A549 (cell line): ENCODE measurements around the gene ATP11A. TPM values are rescaled to one million over a fixed set of nuclear protein-coding genes. Genes with fewer than 3 reads are reported as not detected.

ENCODE experiments used
- ATAC-seq, 2 experiments: fragments of 200-7000 bp in 1 of 2; fragments of >200 bp in 1 of 2; cut with Nextera tagmentation in 1 of 2; cut with Tn5 transposase in 1 of 2; 3 replicates each; pipeline versions ENCODE4 v1.8.0 to v1.9.1; 2018 to 2020; ENCODE audit warnings: mild to moderate bottlenecking in 1 of 2, moderate library complexity in 1 of 2
- CTCF ChIA-PET: fragments of 300-600 bp; sonication (Branson Sonifier 250); formaldehyde crosslinking; extraction: SDS; loops from one replicate; lab custom pipeline; 2021; ENCODE audit warnings: antibody characterized with exemption, inconsistent platforms; lab: Yijun Ruan, JAX
- POLR2A ChIA-PET: fragments of 350-600 bp; formaldehyde crosslinking; extraction: SDS; loops from one replicate; lab custom pipeline; 2021; ENCODE audit warnings: antibody characterized with exemption, inconsistent platforms; lab: Yijun Ruan, JAX
- DNase-seq, 2 experiments: peaks; one replicate each; pipeline versions ENCODE4 v3.0.0 to v3.0.0-alpha.2; 2011 to 2016; ENCODE audit warnings: low read depth in 1 of 2, low spot score in 1 of 2
- FAIRE-seq: peaks from 2 replicates; lab custom pipeline; 2011; peaks lifted over from hg19 to GRCh38; lab: Jason Lieb, UNC
- H3K27ac ChIP-seq, 2 experiments: fragments of >200 bp; sonication (Bioruptor Twin); formaldehyde crosslinking; 3 replicates each; pipeline ENCODE4 v1.5.1; 2016 to 2017
- H3K4me1 ChIP-seq: fragments of >200 bp; sonication (Bioruptor Twin); formaldehyde crosslinking; 3 replicates; pipeline ENCODE4 v1.6.1; 2016
- H3K4me2 ChIP-seq: fragments of >200 bp; sonication (Bioruptor Twin); formaldehyde crosslinking; 3 replicates; pipeline ENCODE4 v1.6.1; 2016
- H3K4me3 ChIP-seq: fragments of >200 bp; sonication (Bioruptor Twin); formaldehyde crosslinking; 3 replicates; pipeline ENCODE4 v1.5.1; 2016
- H3K9me3 ChIP-seq: fragments of >200 bp; sonication (Bioruptor Twin); formaldehyde crosslinking; 3 replicates; pipeline ENCODE4 v1.6.1; 2016
- BHLHE40 ChIP-seq: IDR thresholded peaks from 2 replicates; pipeline ENCODE4 v1.6.1; 2012; ENCODE audit warnings: low read depth, low read length, inconsistent platforms
- CBX2 ChIP-seq: fragments of 200-600 bp; sonication (generic); IDR thresholded peaks from 2 replicates; pipeline ENCODE4 v1.6.1; 2016; ENCODE audit warnings: low read depth, mild to moderate bottlenecking, borderline replicate concordance
- CBX8 ChIP-seq: fragments of 200-600 bp; sonication (generic); IDR thresholded peaks from 2 replicates; pipeline ENCODE4 v1.6.1; 2016
- CHD2 ChIP-seq: fragments of 150-350 bp; IDR thresholded peaks from 2 replicates; pipeline ENCODE4 v1.6.1; 2014; ENCODE audit warnings: low read length; ENCODE audit not compliant: partially characterized antibody
- EHMT2 ChIP-seq: fragments of 200-600 bp; sonication (generic); IDR thresholded peaks from 2 replicates; pipeline ENCODE4 v1.6.1; 2016; ENCODE audit warnings: antibody characterized with exemption, low read depth, mild to moderate bottlenecking, moderate library complexity
- EP300 ChIP-seq, 2 experiments: fragments of >200 bp; sonication (Bioruptor Twin); formaldehyde crosslinking; IDR thresholded peaks; 2 replicates in 1 of 2; 3 replicates in 1 of 2; pipeline ENCODE4 v1.6.1; 2016 to 2017
- FOSB ChIP-seq: fragments of 250-450 bp; sonication (Bioruptor Pico); IDR thresholded peaks from 2 replicates; pipeline ENCODE4 v1.5.0; 2020; ENCODE audit warnings: mild to moderate bottlenecking, moderate library complexity
- FOSL2 ChIP-seq, 2 experiments: fragments of 450-650 bp in 1 of 2; fragments of >200 bp in 1 of 2; sonication (Bioruptor Twin) in 1 of 2; formaldehyde crosslinking; IDR thresholded peaks; 2 replicates each; pipeline versions ENCODE4 v1.5.0 to v1.6.1; 2016 to 2020; ENCODE audit warnings: mild to moderate bottlenecking in 1 of 2, moderate library complexity in 1 of 2
- HOXA7 ChIP-seq: fragments of 250-450 bp; sonication (Bioruptor Pico); IDR thresholded peaks from 2 replicates; pipeline ENCODE4 v1.5.0; 2020; ENCODE audit warnings: mild to moderate bottlenecking, moderate library complexity
- JUN ChIP-seq, 2 experiments: fragments of >200 bp; sonication (Bioruptor Twin); formaldehyde crosslinking; IDR thresholded peaks; 2 replicates in 1 of 2; 3 replicates in 1 of 2; pipeline ENCODE4 v1.6.1; 2016 to 2017
- KDM5A ChIP-seq: fragments of 200-600 bp; sonication (generic); IDR thresholded peaks from 2 replicates; pipeline ENCODE4 v1.6.1; 2016; ENCODE audit warnings: antibody characterized with exemption, mild to moderate bottlenecking
- MYC ChIP-seq: IDR thresholded peaks from 2 replicates; pipeline ENCODE4 v1.6.1; 2012; ENCODE audit warnings: mild to moderate bottlenecking, inconsistent platforms, low read length, improper control_type of control experiment, borderline replicate concordance
- NFE2L2 ChIP-seq: fragments of 150-350 bp; conservative IDR thresholded peaks from 2 replicates; pipeline ENCODE4 v1.6.1; 2014; ENCODE audit warnings: low read length
- NPAS2 ChIP-seq: fragments of 250-450 bp; sonication (Bioruptor Pico); IDR thresholded peaks from 2 replicates; pipeline ENCODE4 v1.8.0; 2022; ENCODE audit warnings: mild to moderate bottlenecking, moderate library complexity, borderline replicate concordance
- PHF8 ChIP-seq: fragments of 200-600 bp; sonication (generic); IDR thresholded peaks from 2 replicates; pipeline ENCODE4 v1.6.1; 2016; ENCODE audit warnings: low read depth, mild to moderate bottlenecking, antibody characterized with exemption, moderate library complexity, borderline replicate concordance
- RARB ChIP-seq: fragments of 250-450 bp; sonication (Bioruptor Pico); IDR thresholded peaks from 2 replicates; pipeline ENCODE4 v1.8.0; 2021; ENCODE audit warnings: mild to moderate bottlenecking, moderate library complexity
- RCOR1 ChIP-seq: fragments of 150-350 bp; IDR thresholded peaks from 2 replicates; pipeline ENCODE4 v1.6.1; 2014; ENCODE audit warnings: antibody characterized with exemption, low read length, low read depth
- REST ChIP-seq: fragments of 200-600 bp; sonication (generic); IDR thresholded peaks from 2 replicates; pipeline ENCODE4 v1.6.1; 2016; ENCODE audit warnings: antibody characterized with exemption, mild to moderate bottlenecking, moderate library complexity
- RNF2 ChIP-seq: fragments of 200-600 bp; sonication (generic); IDR thresholded peaks from 2 replicates; pipeline ENCODE4 v1.6.1; 2016; ENCODE audit warnings: low read depth, mild to moderate bottlenecking, antibody characterized with exemption, moderate library complexity, borderline replicate concordance
- USF2 ChIP-seq: fragments of 450-650 bp; IDR thresholded peaks from 2 replicates; pipeline ENCODE4 v1.6.1; 2014; ENCODE audit warnings: antibody characterized with exemption
- ZNF302 ChIP-seq: fragments of 250-450 bp; sonication (Bioruptor Pico); IDR thresholded peaks from 2 replicates; pipeline ENCODE4 v1.9.0; 2021; ENCODE audit warnings: inconsistent platforms, mild to moderate bottlenecking, moderate library complexity
- ZSCAN20 ChIP-seq: fragments of 250-450 bp; sonication (Bioruptor Pico); IDR thresholded peaks from 2 replicates; pipeline ENCODE4 v1.8.0; 2022; ENCODE audit warnings: mild to moderate bottlenecking, moderate library complexity
- WGBS: methylation state at CpG from one replicate; pipeline ENCODE4 v1.1.6; 2017; ENCODE audit errors: missing lambda C conversion rate; 5-methylcytosine and 5-hydroxymethylcytosine counted together
- polyA plus RNA-seq, 4 experiments: library from polyadenylated mRNA; depleted of rRNA in 3 of 4; stranded (reverse); fragments of >200 nt; fragmentation: RNase III in 1 of 4; extraction: RNeasy Plus Mini Kit Qiagen cat#74134 plus additional on column Dnase treatment in 1 of 4; gene quantifications; 2 replicates in 3 of 4; 3 replicates in 1 of 4; pipeline ENCODE4 v1.2.3, GENCODE V29; 2011 to 2017
- TF ChIP-seq, protein P1 (sequence below): fragments of >200 bp; sonication (Bioruptor Twin); formaldehyde crosslinking; IDR thresholded peaks from 2 replicates; pipeline ENCODE4 v1.6.1; 2016
- TF ChIP-seq, protein P2 (sequence below): IDR thresholded peaks from 2 replicates; pipeline ENCODE4 v1.6.1; 2012

Gene ATP11A
- polyA plus RNA-seq, 2 of the 4 experiments (the other 2 are of a cell fraction): 4.1 to 8.0 TPM

GRCh38 chr13:112815871-112816270, 126.0 kb downstream of the ATP11A start:
- CTCF ChIA-PET: no interaction called here
- WGBS: 94% methylated on average over 13 of the region's 13 CpGs
- TF ChIP-seq NFE2L2 (no peak), BHLHE40 (no peak), RNF2 (no peak), USF2 (no peak), EHMT2 (no peak), ZNF302 (CRISPR knock-in tag) (no peak), JUN (IDR thresholded peaks at IDR 0.05) (no peak)
- TF ChIP-seq, protein P1, sequence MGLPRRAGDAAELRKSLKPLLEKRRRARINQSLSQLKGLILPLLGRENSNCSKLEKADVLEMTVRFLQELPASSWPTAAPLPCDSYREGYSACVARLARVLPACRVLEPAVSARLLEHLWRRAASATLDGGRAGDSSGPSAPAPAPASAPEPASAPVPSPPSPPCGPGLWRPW: no peak
- TF ChIP-seq, protein P2, sequence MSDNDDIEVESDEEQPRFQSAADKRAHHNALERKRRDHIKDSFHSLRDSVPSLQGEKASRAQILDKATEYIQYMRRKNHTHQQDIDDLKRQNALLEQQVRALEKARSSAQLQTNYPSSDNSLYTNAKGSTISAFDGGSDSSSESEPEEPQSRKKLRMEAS: no peak

GRCh38 chr13:112818040-112818697, 128.3 kb downstream of the ATP11A start:
- TF ChIP-seq PHF8 (no peak), CHD2 (no peak), ZSCAN20 (CRISPR knock-in tag) (no peak), NPAS2 (CRISPR knock-in tag) (no peak), HOXA7 (no peak), CBX8 (no peak), REST (no peak), EP300 (IDR thresholded peaks at IDR 0.05) (no peak), MYC (no peak), RCOR1 (no peak), KDM5A (no peak), RARB (CRISPR knock-in tag) (no peak), CBX2 (no peak), FOSL2 (IDR thresholded peaks at IDR 0.05) (no peak), FOSL2 (CRISPR knock-in tag; IDR thresholded peaks at IDR 0.05) (no peak), FOSB (CRISPR knock-in tag) (no peak)
- CTCF ChIA-PET: interaction anchor here (1.3 kb wide), 1 partner anchor 13 kb away, joined by 3 read pairs; no protein-coding TSS in a partner anchor
- no peak overlapping the region for H3K4me2 ChIP-seq
- POLR2A ChIA-PET: no interaction called here
- H3K9me3 ChIP-seq: no peaks in the 10 kb centered on the region
- DNase-seq (no peak), FAIRE-seq (no peak), ATAC-seq (no peak)
- H3K4me1 ChIP-seq: no peaks in the 10 kb centered on the region
- no peak overlapping the region for H3K27ac ChIP-seq
- WGBS: 93% methylated on average over 38 of the region's 38 CpGs
- no peak overlapping the region for H3K4me3 ChIP-seq

More at GRCh38 chr13:112815871-112816270, 126.0 kb downstream of the ATP11A start:
- no peak overlapping the region for H3K4me2 ChIP-seq
- H3K4me1 ChIP-seq: no peaks in the 10 kb centered on the region
- no peaks in the 10 kb centered on the region for H3K9me3 ChIP-seq
- no peak overlapping the region for H3K4me3 ChIP-seq
- DNase-seq: no peak
- POLR2A ChIA-PET: no interaction called here
- no peak overlapping the region for H3K27ac ChIP-seq
- no peak for FAIRE-seq
- no peak for ATAC-seq
